ENCODE data around the gene WLS.

The WLS gene

DNA sequence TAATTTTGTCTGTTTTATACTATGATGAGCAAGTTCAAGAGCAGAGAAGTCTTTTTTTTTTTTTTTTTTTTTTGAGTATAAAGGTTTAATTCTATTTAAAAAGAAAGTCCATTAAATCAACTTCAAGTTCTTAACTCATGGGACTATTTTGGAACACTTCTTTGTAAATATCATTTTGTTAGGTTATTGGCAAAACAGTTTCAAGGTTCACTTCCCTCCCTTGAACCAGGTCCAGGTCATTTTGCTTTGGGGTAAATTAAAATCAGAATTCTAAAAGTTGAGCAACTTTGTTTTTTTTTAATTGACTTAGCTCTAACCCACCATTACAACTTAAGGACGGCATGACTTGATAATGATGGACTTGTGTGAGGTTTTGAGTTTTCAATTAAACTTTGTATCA is 72.3 kb downstream of the WLS start:
- TF ChIP-seq, protein P1, sequence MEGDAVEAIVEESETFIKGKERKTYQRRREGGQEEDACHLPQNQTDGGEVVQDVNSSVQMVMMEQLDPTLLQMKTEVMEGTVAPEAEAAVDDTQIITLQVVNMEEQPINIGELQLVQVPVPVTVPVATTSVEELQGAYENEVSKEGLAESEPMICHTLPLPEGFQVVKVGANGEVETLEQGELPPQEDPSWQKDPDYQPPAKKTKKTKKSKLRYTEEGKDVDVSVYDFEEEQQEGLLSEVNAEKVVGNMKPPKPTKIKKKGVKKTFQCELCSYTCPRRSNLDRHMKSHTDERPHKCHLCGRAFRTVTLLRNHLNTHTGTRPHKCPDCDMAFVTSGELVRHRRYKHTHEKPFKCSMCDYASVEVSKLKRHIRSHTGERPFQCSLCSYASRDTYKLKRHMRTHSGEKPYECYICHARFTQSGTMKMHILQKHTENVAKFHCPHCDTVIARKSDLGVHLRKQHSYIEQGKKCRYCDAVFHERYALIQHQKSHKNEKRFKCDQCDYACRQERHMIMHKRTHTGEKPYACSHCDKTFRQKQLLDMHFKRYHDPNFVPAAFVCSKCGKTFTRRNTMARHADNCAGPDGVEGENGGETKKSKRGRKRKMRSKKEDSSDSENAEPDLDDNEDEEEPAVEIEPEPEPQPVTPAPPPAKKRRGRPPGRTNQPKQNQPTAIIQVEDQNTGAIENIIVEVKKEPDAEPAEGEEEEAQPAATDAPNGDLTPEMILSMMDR (conservative IDR thresholded peaks at IDR 0.05; ENCODE audit: low read depth, low read length) = no peak
- Histone ChIP-seq H3K27me3 (ENCODE audit: insufficient read depth, low read depth) (no peaks in the 10 kb centered on the region), H3K36me3 (ENCODE audit: insufficient read depth) (no peaks in the 10 kb centered on the region), H3K79me2 (ENCODE audit: insufficient read depth, low read depth) (no peaks in the 10 kb centered on the region), H3K4me2 (no peak overlapping the region), H3K4me3 (IDR thresholded peaks at IDR 0.05; ENCODE audit: insufficient read depth, low read depth, low read length) (no peak overlapping the region), H4K20me1 (ENCODE audit: insufficient read depth) (no peaks in the 10 kb centered on the region), H3K27ac (no peak overlapping the region), H3K4me1 (ENCODE audit: low read depth, poor library complexity, severe bottlenecking) (peaks cover 15% of the 10 kb centered on the region), H2AFZ (ENCODE audit: low read depth) (no peak overlapping the region), H3K9ac (no peak overlapping the region)

DNA sequence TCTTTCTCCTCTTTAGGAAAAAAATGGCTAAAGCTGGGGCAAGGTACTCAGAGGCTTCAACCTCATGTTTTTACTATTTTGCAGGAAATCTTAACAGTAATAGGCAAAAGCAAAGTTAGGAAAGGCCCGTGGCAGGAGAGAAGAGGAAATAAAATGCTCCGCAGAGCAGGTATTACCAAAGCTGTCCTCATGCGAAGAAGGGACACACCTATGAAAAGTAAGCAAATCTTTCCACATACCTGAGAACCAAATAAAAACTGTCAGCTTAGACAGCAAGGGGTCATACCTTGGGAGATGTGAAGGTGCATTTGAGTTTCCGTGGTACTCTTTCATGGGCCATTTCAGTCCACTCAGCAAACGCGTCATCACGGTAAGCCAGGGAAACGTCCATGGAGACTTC is 73.5 kb downstream of the WLS start:
- Histone ChIP-seq H3K36me3 (ENCODE audit: insufficient read depth) (no peaks in the 10 kb centered on the region), H3K4me2 (no peak overlapping the region)
- TF ChIP-seq, protein P1 (conservative IDR thresholded peaks at IDR 0.05; ENCODE audit: low read depth, low read length) = no peak

DNA sequence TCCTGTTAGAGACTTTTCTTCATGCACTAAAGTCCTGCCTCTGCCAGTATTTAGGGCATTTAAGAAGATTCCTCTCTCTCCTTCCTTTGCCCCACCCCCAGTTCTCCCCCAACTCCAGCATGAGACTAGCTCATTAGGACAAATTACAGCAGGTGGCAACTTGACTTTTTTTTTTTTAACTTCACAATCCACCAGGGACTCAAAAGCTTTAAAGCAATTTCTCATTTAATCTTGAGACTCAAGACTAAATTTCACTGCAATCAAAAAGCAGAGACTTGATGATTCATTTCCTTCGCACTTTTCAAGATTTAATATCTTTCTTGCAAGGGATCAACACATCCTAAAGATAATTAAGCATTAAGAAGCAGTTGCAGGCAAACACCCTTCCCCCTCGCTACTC is 74.9 kb downstream of the WLS start:
- no peak overlapping the region for H3K9ac ChIP-seq
- H3K4me3 ChIP-seq (IDR thresholded peaks at IDR 0.05; ENCODE audit: insufficient read depth, low read depth, low read length) = no peak overlapping the region
- no peaks in the 10 kb centered on the region for H4K20me1 ChIP-seq (ENCODE audit: insufficient read depth)
- no peaks in the 10 kb centered on the region for H3K36me3 ChIP-seq (ENCODE audit: insufficient read depth)
- H3K27ac ChIP-seq = no peak overlapping the region
- TF ChIP-seq, protein P1 (conservative IDR thresholded peaks at IDR 0.05; ENCODE audit: low read depth, low read length) = no peak
- no peak overlapping the region for H2AFZ ChIP-seq (ENCODE audit: low read depth)
- H3K4me1 ChIP-seq (ENCODE audit: low read depth, poor library complexity, severe bottlenecking) = peaks cover 15% of the 10 kb centered on the region
- no peaks in the 10 kb centered on the region for H3K27me3 ChIP-seq (ENCODE audit: insufficient read depth, low read depth)
- no peak overlapping the region for H3K4me2 ChIP-seq
- no peaks in the 10 kb centered on the region for H3K79me2 ChIP-seq (ENCODE audit: insufficient read depth, low read depth)

More for the DNA sequence above, 73.5 kb downstream of the WLS start:
- Histone ChIP-seq H3K4me3 (IDR thresholded peaks at IDR 0.05; ENCODE audit: insufficient read depth, low read depth, low read length) (no peak overlapping the region), H3K79me2 (ENCODE audit: insufficient read depth, low read depth) (no peaks in the 10 kb centered on the region), H2AFZ (ENCODE audit: low read depth) (no peak overlapping the region), H3K4me1 (ENCODE audit: low read depth, poor library complexity, severe bottlenecking) (peaks cover 15% of the 10 kb centered on the region), H3K27me3 (ENCODE audit: insufficient read depth, low read depth) (no peaks in the 10 kb centered on the region), H3K9ac (no peak overlapping the region), H3K27ac (no peak overlapping the region), H4K20me1 (ENCODE audit: insufficient read depth) (no peaks in the 10 kb centered on the region)

DNA sequence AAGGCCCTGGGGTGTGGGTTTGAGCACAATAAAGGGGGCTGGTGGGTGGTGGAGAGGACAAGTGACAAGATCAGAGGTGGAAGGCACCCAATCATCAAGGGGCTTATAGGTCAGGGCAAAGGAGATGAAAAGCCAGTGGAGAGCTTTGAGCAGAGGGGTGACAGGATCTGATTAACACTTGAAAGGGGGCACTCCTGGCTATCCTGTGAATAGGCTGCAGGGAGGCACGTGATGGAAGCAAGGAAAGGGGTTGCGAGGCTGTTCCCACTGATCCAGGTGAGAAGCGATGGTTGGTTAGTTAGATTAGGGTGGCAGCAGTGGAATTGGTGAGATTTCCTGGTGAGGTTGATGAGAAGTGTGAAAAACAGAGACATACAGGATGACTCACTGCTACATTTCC is 80.6 kb downstream of the WLS start:
- TF ChIP-seq, protein P1 (conservative IDR thresholded peaks at IDR 0.05; ENCODE audit: low read depth, low read length) = no peak
- Histone ChIP-seq H3K9ac (no peak overlapping the region), H3K27ac (no peak overlapping the region), H3K27me3 (ENCODE audit: insufficient read depth, low read depth) (no peaks in the 10 kb centered on the region), H3K36me3 (ENCODE audit: insufficient read depth) (no peaks in the 10 kb centered on the region), H4K20me1 (ENCODE audit: insufficient read depth) (no peaks in the 10 kb centered on the region), H3K4me3 (IDR thresholded peaks at IDR 0.05; ENCODE audit: insufficient read depth, low read depth, low read length) (no peak overlapping the region), H3K79me2 (ENCODE audit: insufficient read depth, low read depth) (no peaks in the 10 kb centered on the region), H2AFZ (ENCODE audit: low read depth) (no peak overlapping the region), H3K4me2 (no peak overlapping the region), H3K4me1 (ENCODE audit: low read depth, poor library complexity, severe bottlenecking) (no peaks in the 10 kb centered on the region)
